Spleen (tissue), 7 donors: ENCODE results near the gene AUH.

Source experiments
- POLR2A ChIP-seq, 3 donors: fragments of 450-650 bp; IDR thresholded peaks; one replicate each; pipeline ENCODE4 v1.5.1; 2017; ENCODE audit warnings: antibody characterized with exemption in 3 of 3, mild to moderate bottlenecking in 1 of 3
- TF ChIP-seq, protein P1 (sequence below), 11 experiments: fragments of 200-600 bp in 7 of 11; fragments of 450-650 bp in 4 of 11; sonication (generic) in 4 of 11; IDR thresholded peaks in 8 of 11; conservative IDR thresholded peaks in 3 of 11; 1 replicate in 7 of 11; 2 replicates in 4 of 11; pipeline versions ENCODE4 v1.4.0 to v1.8.0; 2016 to 2021; ENCODE audit warnings: antibody characterized with exemption in 11 of 11, inconsistent platforms in 4 of 11, mild to moderate bottlenecking in 1 of 11
- donor health status: DM: no; HTN: no; CAD: no; lungs with moderate emphysema.
- donor health status: DM: no; HTN: no; CAD: no.
- donor health status: DM: no; HTN: no; CAD: no.

DNA sequence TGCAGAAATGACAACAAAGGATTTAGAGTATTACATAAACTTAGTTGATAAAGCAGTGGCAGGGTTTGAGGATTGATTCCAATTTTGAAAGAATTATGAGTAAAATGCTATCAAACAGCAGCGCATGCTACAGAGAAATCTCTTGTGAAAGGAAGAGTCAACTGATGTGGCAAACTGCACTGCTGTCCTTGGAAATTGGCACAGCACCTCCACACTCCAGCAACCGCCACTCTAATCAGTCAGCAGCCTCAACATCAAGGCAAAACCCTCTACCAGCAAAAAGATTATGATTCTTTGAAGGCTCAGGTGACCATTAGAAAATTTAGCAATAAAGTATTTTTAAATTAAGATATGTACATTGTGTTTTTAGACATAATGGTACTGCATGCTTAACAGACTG lies 66.4 kb downstream of the AUH start:
- TF ChIP-seq, protein P1, sequence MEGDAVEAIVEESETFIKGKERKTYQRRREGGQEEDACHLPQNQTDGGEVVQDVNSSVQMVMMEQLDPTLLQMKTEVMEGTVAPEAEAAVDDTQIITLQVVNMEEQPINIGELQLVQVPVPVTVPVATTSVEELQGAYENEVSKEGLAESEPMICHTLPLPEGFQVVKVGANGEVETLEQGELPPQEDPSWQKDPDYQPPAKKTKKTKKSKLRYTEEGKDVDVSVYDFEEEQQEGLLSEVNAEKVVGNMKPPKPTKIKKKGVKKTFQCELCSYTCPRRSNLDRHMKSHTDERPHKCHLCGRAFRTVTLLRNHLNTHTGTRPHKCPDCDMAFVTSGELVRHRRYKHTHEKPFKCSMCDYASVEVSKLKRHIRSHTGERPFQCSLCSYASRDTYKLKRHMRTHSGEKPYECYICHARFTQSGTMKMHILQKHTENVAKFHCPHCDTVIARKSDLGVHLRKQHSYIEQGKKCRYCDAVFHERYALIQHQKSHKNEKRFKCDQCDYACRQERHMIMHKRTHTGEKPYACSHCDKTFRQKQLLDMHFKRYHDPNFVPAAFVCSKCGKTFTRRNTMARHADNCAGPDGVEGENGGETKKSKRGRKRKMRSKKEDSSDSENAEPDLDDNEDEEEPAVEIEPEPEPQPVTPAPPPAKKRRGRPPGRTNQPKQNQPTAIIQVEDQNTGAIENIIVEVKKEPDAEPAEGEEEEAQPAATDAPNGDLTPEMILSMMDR (IDR thresholded peaks at IDR 0.05 in 8 of 11, conservative IDR thresholded peaks at IDR 0.05 in 3 of 11): no peak
- no peak for TF ChIP-seq POLR2A (IDR thresholded peaks at IDR 0.05)
